ENCODE data around the gene NTM.

Gene NTM

DNA sequence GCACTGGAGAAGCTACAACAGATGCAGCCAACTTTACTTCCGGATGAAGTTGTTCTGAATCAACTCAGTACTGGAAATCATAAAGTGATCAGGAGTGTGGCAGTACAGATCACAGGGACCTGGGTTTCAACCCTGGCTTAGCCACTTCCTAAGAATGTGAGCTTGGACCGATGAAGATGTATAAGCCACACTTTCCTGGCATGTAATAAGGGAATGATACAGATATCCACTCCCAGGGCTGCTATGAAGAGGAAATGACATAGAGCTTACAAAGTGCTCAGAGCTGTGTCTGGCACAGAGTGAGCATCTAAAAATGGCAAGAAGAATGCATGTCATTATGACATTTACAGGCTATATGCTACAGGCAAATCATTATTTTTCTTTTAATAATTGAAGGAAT, 378.7 kb downstream of the NTM start:
- DNase-seq: no peak

- no peak for DNase-seq
These were observed 379.7 kb downstream of the NTM start for GRCh38 chr11:131750152-131750551.

GRCh38 chr11:131750692-131751091, 380.3 kb downstream of the NTM start:
- DNase-seq: no peak

- no peak for DNase-seq
These were observed 384.3 kb downstream of the NTM start for GRCh38 chr11:131754671-131755070.

GRCh38 chr11:131756479-131757110, 386.2 kb downstream of the NTM start:
- DNase-seq: no peak

DNA sequence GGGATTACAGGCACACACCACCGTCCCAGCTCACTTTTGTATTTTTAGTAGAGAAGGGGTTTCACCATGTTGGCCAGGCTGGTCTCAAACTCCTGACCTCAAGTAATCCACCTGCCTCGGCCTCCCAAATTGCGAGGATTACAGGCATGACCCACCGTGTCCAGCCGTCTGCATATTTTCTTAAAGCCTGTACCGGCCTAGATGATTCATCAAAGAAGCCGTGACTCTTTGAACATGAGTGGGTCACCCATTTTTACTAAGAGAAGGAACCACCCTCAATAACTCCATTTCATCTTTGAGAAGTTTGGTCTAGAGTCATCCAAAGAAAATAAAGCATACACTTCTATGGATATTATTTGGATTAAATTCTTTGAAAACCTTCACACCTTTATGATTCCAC, 388.3 kb downstream of the NTM start:
- DNase-seq: no peak

DNA sequence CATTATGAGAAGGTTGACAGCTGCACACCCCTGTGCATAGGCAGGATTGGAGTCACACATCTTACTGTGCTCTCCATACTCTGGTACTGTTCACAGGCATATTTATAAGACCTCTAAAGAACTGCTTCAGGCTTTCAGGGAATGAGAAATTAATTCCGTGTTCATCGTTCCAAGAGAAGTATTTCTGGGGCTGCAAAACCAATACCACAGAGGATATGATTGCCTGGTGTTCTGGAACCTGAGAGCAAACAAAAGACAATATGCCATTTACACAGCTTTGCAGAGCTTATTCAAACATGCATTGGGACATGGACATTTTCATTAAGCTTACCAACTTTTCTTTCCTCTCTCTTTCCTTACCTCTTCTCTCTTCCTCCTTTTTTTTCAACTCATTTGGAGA, 388.7 kb downstream of the NTM start:
- DNase-seq: no peak

- no peak for DNase-seq
These were observed 390.0 kb downstream of the NTM start for GRCh38 chr11:131760091-131761061.

- no peak for DNase-seq
These were observed 392.1 kb downstream of the NTM start for GRCh38 chr11:131762346-131763110.

DNA sequence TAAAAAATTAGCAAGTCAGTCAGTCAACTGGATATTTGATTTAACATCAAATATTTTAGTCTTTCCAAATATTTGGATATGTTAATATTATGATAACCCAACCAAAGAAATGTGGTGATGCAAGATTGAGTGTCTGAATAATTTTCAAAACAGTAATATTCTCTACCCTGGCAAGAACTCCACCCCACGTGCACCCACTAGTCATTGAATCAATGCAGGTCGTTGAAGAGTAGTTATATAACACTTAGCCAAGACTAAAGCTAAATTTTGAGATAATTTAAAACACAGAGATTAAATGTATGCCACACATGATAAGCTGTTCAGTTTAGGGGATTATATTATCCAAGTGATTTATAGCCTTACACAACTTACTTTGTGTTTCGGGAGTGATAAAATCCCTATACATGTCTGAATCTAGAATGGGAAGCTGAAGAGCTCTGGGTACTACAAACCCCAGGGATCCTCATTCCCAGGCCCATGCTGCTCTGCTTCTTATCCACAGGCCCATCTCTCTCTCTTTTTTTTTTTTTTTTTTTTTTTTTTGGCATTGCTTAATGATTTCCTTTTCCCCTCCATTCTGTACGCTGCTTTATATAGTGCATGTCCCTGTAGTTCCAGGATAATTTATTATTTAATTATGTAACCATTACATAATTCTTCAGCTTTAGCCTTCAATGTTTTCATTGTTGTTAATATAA, 392.9 kb downstream of the NTM start:
- DNase-seq: no peak

GRCh38 chr11:131764126-131764525, 393.7 kb downstream of the NTM start:
- no peak for DNase-seq

DNA sequence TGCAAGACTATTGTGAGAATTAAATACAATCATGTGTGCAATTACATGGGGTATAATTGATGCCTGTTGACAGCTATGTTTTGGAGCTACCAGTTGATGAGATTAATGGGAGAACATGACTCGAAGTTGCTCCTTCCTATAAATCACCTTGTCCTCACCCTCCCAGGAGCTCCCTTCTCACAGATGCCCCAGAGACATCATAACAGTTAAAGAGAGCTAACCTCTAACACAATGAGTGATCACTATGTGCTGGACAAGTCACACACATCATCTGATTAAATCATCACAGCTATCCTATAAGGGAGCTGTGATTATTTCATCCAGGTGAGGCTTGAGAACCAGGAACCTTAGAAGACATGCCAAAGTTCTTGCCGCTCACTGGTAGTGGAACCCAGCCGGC, 394.2 kb downstream of the NTM start:
- DNase-seq: no peak

DNA sequence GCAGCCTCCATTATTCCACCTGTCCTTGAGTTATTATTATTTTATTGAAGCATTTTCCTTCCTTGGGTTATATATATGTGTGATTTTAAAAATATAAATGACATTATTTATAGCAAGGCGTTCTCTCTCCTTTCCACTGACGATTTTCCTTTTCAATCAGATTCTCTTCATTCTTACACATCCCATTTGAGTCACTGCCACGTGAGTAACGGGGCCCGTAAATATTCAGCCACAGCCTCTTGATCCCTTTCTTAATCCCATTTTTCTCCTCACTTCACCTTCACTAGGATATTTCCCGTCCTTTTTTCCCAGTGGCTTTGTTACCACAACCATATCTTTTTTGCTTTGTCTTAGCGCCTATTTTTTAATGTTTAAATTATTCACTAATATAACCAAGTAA, 396.2 kb downstream of the NTM start:
- no peak for DNase-seq

- DNase-seq: no peak
These were observed 397.0 kb downstream of the NTM start for GRCh38 chr11:131767421-131767820.

DNA sequence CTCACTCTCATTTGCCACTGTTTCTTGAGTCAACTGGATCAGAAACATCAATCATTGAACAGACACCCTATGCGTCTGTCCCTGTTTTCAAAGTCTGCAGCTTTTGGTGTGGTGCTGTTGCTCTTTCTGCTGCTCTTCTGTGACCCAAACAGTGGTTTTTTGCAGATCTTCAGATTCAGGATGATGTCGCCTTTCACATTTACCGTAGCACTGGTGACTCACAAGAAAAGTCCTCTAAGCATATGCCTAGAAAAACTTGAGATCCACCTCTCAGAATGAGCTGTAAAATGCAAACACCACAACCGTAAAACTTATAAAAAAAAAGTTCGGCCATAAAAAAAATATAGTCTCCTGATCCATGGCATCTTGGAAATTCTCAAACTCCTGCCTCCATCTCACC, 400.4 kb downstream of the NTM start:
- no peak for DNase-seq

DNA sequence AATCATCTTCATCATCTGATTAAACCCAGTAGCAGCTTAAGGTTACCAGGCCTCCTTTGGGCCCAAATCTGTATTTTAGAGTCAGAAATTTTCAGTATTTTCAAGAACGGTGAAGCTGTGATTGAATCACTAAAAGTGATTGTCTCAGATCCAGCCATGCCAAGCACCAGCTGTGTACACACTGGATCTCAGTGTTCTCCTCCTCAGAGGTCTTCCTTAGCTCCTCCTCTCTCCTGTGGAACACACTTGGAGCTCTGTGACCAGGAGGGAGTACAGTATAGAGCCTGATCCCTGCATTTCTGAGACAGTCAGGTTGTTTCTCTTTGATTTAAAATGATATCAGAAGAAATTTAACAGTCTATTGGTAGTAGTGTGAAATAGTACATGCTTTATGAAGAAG, 401.1 kb downstream of the NTM start:
- no peak for DNase-seq

GRCh38 chr11:131773626-131774025, 403.2 kb downstream of the NTM start:
- DNase-seq: no peak

- DNase-seq: no peak
These were observed 405.8 kb downstream of the NTM start for GRCh38 chr11:131776211-131776610.

DNA sequence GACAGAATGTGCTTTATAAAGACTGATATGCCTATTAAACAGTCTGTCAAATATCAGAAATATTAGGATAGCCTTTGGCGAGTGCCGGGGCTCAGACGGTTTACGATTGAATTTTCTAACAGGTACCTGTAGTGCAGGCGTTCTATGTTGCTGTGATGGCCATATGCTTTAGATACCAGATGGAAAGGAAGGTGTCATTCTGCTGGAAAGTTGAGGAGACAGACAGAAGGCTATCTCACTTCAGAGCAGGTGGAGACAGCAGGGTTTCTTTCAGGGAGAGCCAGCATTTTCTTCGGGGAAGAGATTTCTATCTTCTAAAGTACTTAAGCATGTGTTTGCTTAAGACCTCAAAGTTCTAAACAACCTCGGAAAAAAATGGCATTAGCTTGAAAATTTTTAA, 415.4 kb downstream of the NTM start:
- no peak for DNase-seq

DNA sequence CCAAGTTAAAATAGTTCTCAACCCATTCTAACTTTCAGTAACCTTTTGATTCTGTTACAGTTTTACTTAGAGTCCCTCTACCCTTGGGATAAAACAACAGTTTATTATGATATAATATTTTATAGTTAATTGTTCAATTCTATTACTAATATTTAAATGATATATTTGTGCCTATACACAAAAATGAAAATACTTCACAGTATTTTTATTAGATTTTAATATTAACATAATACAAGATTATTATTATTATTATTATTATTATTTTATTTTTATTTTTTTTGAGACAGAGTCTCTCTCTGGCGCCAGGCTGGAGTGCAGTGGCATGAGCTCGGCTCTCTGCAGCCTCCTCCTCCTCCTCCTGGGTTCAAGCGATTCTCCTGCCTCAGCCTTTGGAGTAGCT, 416.7 kb downstream of the NTM start:
- DNase-seq: no peak

DNA sequence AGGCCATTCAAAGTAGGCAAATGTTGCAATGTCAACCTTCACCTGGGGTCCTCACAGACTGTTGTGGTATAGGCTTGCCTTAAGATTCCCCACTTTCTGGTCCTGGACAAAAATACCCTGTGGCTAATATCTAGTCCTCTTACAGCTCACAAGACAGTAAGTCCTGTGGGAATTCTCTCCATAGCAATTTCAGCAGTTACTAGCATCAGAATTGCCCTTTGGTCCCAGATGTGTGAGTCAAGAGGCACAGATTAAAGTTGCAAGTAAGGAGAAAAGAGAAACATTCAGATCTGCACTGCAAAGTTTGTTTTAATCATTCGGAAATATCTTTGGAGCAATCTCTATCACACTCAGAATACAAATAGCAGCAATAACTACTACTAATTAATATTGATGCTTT, 420.2 kb downstream of the NTM start:
- no peak for DNase-seq

DNA sequence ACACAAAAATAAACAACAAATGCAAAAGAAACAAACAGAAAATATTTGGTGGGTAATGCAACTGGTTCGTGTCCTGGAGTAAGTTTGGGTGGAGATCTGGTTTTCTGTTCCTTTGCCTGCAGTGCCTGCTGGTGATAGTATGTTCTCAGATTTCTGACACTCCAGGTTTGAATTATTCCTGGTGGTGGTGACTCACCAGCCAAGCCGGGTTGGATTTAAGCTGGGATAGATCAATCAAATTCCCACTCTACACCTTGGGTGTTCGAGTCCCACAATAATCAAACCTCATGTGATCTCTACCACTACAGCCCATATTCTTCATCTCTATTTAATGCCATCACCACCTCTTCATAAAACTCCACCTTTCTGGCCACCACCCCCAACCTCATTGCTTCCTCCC, 421.8 kb downstream of the NTM start:
- DNase-seq: no peak

DNA sequence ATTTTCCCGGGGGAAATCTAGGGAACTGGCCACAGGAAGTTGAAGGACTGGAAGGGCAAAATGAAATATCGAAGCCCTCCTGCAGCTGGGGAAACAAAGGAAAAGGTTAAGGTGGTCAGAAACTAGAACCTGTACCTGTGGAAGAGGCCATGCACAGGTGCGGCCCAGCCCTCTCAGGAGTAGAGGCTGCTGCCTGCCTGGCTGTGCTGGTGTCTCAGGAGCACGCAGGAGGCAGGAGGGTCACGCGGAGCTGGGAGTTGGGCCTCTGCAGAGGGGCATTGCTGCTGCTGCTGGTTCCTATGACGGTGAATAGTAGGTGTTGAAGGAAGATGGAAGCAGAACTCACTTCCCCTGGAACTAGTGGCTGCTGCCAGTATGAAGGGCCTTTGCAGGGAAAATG, 425.7 kb downstream of the NTM start:
- DNase-seq: no peak

Data from stimulated activated CD4-positive, alpha-beta T cell treated with anti-CD3 and anti-CD28 coated beads, Interleukin-1b, Interleukin-23, amount 100 ng/mL, for 48 hours (primary cell).